Measurements from ENCODE around the gene TMEM235.

TMEM235 gene

GRCh38 chr17:78230996-78231935 lies at the start of gene TMEM235:
Gene TMEM235, plus strand, starts transcription at chr17:78231631. Its CDS starts 393 bp downstream, at chr17:78232024.
- DNase-seq, result no peak

- no peak for DNase-seq
Observed at GRCh38 chr17:78182504-78182903, 48.9 kb upstream of the TMEM235 start.

GRCh38 chr17:78183916-78184315 lies 47.5 kb upstream of the TMEM235 start:
- DNase-seq, result no peak

- no peak for DNase-seq
Observed at GRCh38 chr17:78184351-78184750, 47.1 kb upstream of the TMEM235 start.

- no peak for DNase-seq
Observed at GRCh38 chr17:78184868-78185267, 46.6 kb upstream of the TMEM235 start.

- no peak for DNase-seq
Observed at GRCh38 chr17:78185981-78186691, 45.3 kb upstream of the TMEM235 start.

GRCh38 chr17:78186692-78187595 lies 44.5 kb upstream of the TMEM235 start, which contains the start of the genes AFMID and TK1:
Gene AFMID, plus strand, starts transcription at chr17:78187362. Its CDS starts 9 bp downstream, at chr17:78187371.
Gene TK1, minus strand, starts transcription at chr17:78187052. Its CDS starts 58 bp downstream, at chr17:78186994.
- DNase-seq, result peak; percentile 98

- DNase-seq, result no peak
Observed at GRCh38 chr17:78196716-78197115, 34.7 kb upstream of the TMEM235 start.

- DNase-seq, result no peak
Observed at GRCh38 chr17:78197147-78197832, 34.1 kb upstream of the TMEM235 start.

- DNase-seq, result no peak
Observed at GRCh38 chr17:78200451-78200850, 31.0 kb upstream of the TMEM235 start.

GRCh38 chr17:78202666-78203065 lies 28.8 kb upstream of the TMEM235 start:
- DNase-seq, result no peak

GRCh38 chr17:78204387-78205123 lies 26.9 kb upstream of the TMEM235 start:
- DNase-seq, result no peak

- DNase-seq, result no peak
Observed at GRCh38 chr17:78205124-78205775, 26.2 kb upstream of the TMEM235 start.

- no peak for DNase-seq
Observed at GRCh38 chr17:78206298-78206697, 25.1 kb upstream of the TMEM235 start.

- no peak for DNase-seq
Observed at GRCh38 chr17:78208486-78208885, 22.9 kb upstream of the TMEM235 start.

- no peak for DNase-seq
Observed at GRCh38 chr17:78210111-78210510, 21.3 kb upstream of the TMEM235 start.

GRCh38 chr17:78211032-78211431 lies 20.4 kb upstream of the TMEM235 start:
- DNase-seq, result no peak

- DNase-seq, result peak; percentile 95
Observed at GRCh38 chr17:78214016-78214705, 17.3 kb upstream of the TMEM235 start, which contains the start of gene BIRC5. Gene BIRC5, plus strand, starts transcription at chr17:78214253. Its CDS starts 64 bp downstream, at chr17:78214317.

GRCh38 chr17:78214706-78215061 lies 16.7 kb upstream of the TMEM235 start:
- no peak for DNase-seq
